K562 (cell line): ENCODE data around the gene THAP2. TPM values are rescaled to one million over a fixed set of nuclear protein-coding genes. Genes with fewer than 3 reads are reported as not detected.

Source experiments
- EP400 ChIP-seq: fragments of 450-650 bp; IDR thresholded peaks from 2 replicates; pipeline ENCODE4 v1.6.1; 2017; ENCODE audit warnings: antibody characterized with exemption, mild to moderate bottlenecking, moderate library complexity
- ESRRA ChIP-seq: fragments of 450-650 bp; IDR thresholded peaks from 2 replicates; pipeline ENCODE4 v1.6.1; 2014; ENCODE audit warnings: low read depth, mild to moderate bottlenecking, moderate library complexity, borderline replicate concordance
- FOXJ3 ChIP-seq: sonication (generic); formaldehyde crosslinking; IDR thresholded peaks from 2 replicates; pipeline ENCODE4 v1.4.0; 2020; ENCODE audit warnings: mild to moderate bottlenecking, missing genetic modification reagents
- KAT8 ChIP-seq: fragments of 450-650 bp; IDR thresholded peaks from 2 replicates; pipeline ENCODE4 v1.6.1; 2016; ENCODE audit warnings: low read depth, mild to moderate bottlenecking
- MTA3 ChIP-seq: fragments of 450-650 bp; formaldehyde crosslinking; IDR thresholded peaks from 2 replicates; pipeline ENCODE4 v1.6.1; 2017; ENCODE audit warnings: mild to moderate bottlenecking, borderline replicate concordance
- RBM17 ChIP-seq: fragments of 200-400 bp; formaldehyde crosslinking; IDR thresholded peaks from 2 replicates; pipeline ENCODE4 v1.6.1; 2017; ENCODE audit warnings: low read depth, mild to moderate bottlenecking, low read length, borderline replicate concordance
- RNF2 ChIP-seq: sonication (generic); IDR thresholded peaks from 2 replicates; pipeline ENCODE4 v1.6.1; 2016
- SNRNP70 ChIP-seq: fragments of 200-400 bp; formaldehyde crosslinking; optimal IDR thresholded peaks from 2 replicates; pipeline ENCODE3; 2017; ENCODE audit warnings: low read depth, low read length
- STAT5B ChIP-seq: fragments of 250-450 bp; sonication (Bioruptor Pico); IDR thresholded peaks from 2 replicates; pipeline ENCODE4 v1.8.0; 2021; ENCODE audit warnings: mild to moderate bottlenecking, inconsistent platforms
- ZBTB17 ChIP-seq: fragments of 450-650 bp; formaldehyde crosslinking; IDR thresholded peaks from 2 replicates; pipeline ENCODE4 v1.4.0; 2020; ENCODE audit warnings: mild to moderate bottlenecking
- ZNF184 ChIP-seq: sonication (generic); formaldehyde crosslinking; IDR thresholded peaks from 2 replicates; pipeline ENCODE4 v1.5.0; 2020; ENCODE audit warnings: missing genetic modification reagents
- ZNF232 ChIP-seq: sonication (generic); formaldehyde crosslinking; IDR thresholded peaks from 2 replicates; pipeline ENCODE4 v1.8.0; 2022; ENCODE audit warnings: mild to moderate bottlenecking, missing genetic modification reagents
- ZNF830 ChIP-seq: fragments of 250-450 bp; sonication (Bioruptor Pico); IDR thresholded peaks from 2 replicates; pipeline ENCODE4 v1.5.0; 2021; ENCODE audit warnings: mild to moderate bottlenecking
- polyA plus RNA-seq, 8 experiments: library from polyadenylated mRNA; depleted of rRNA in 4 of 8; stranded (reverse) in 5 of 8; unstranded in 3 of 8; fragments of >200 nt; fragmentation: Nextera tagmentation in 2 of 8; fragmentation: Illumina TruSeq in 1 of 8; extraction: Ambion mirVana in 2 of 8; extraction: Trizol in 1 of 8; gene quantifications; 2 replicates each; pipeline versions ENCODE4 v1.2.1 to v1.2.3, GENCODE V29; 2011 to 2014; ENCODE audit warnings: inconsistent platforms in 1 of 8, missing spikeins in 1 of 8
- total RNA-seq, 7 experiments: library from RNA; depleted of rRNA in 6 of 7; stranded (reverse); fragments of >200 nt in 6 of 7; fragmentation: Illumina TruSeq in 2 of 7; extraction: Trizol in 2 of 7; gene quantifications; 2 replicates each; pipeline versions ENCODE4 v1.2.1 to v1.2.3, GENCODE V29; 2011 to 2021; ENCODE audit warnings: low replicate concordance in 1 of 7
- TF ChIP-seq, protein P1 (sequence below): sonication (generic); formaldehyde crosslinking; IDR thresholded peaks from 2 replicates; pipeline ENCODE4 v1.8.1; 2023; ENCODE audit warnings: mild to moderate bottlenecking, missing genetic modification reagents
- TF ChIP-seq, protein P2 (sequence below): sonication (generic); formaldehyde crosslinking; IDR thresholded peaks from 2 replicates; pipeline ENCODE4 v1.9.0; 2022; ENCODE audit warnings: mild to moderate bottlenecking, missing genetic modification reagents
- TF ChIP-seq, protein P3 (sequence below): sonication (generic); formaldehyde crosslinking; IDR thresholded peaks from 2 replicates; pipeline ENCODE4 v1.8.0; 2022; ENCODE audit warnings: mild to moderate bottlenecking, missing genetic modification reagents
- TF ChIP-seq, protein P4 (sequence below): sonication (generic); formaldehyde crosslinking; IDR thresholded peaks from 2 replicates; pipeline ENCODE4 v1.8.0; 2023; ENCODE audit warnings: mild to moderate bottlenecking, missing genetic modification reagents
- TF ChIP-seq, protein P5 (sequence below), 2 experiments: fragments of 450-650 bp; conservative IDR thresholded peaks; 2 replicates each; pipeline ENCODE4 v1.6.1; 2017; ENCODE audit warnings: mild to moderate bottlenecking in 2 of 2, moderate library complexity in 2 of 2
- TF ChIP-seq, protein P6 (sequence below): IDR thresholded peaks from 2 replicates; pipeline ENCODE4 v1.6.1; 2011; ENCODE audit not compliant: insufficient read length; ENCODE audit errors: extremely low read depth
- TF ChIP-seq, protein P7 (sequence below): sonication (generic); IDR thresholded peaks from 2 replicates; pipeline ENCODE4 v1.6.1; 2016

Gene THAP2
- total and polyA plus RNA-seq, 9 of the 15 experiments (the other 6 are each of a cell fraction or from before 2014, with no cell fraction given): 1.8 to 18.9 (median 7.3) TPM

DNA sequence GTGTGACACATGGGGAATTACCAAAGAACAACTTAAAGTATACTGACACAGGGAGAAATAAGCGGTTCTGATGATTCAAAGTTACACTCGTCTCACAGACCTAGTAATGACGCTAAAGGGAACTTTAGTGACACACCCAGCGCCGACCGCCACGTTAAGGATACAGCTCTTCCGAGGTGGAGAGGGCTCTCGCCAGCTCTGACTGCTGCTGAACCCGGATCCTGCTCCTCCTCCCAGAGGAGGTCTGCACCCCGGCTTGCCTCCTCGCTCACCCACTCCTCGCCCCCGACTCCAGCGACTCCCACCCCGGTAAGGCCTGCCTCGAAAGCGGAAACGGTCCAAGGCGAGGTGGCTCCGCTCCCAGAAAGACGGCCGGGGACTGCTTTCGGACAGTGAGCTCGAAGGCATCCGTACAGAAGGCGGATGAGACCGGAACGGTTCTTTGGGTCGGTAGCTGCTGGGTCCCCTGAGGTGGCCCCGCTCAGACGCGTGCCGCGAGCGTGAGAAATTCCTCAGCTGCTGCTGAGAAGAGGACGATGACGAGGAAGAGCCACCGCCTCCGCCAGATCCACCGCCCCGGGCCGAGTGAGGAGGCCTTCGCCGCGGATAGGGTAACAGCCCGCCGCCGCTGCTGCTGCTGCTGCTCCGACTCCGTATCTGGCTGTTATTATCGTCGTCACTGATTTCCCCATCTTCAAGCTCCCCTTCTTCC lies 1.1 kb upstream of the THAP2 start (continued):
- TF ChIP-seq, protein P1, sequence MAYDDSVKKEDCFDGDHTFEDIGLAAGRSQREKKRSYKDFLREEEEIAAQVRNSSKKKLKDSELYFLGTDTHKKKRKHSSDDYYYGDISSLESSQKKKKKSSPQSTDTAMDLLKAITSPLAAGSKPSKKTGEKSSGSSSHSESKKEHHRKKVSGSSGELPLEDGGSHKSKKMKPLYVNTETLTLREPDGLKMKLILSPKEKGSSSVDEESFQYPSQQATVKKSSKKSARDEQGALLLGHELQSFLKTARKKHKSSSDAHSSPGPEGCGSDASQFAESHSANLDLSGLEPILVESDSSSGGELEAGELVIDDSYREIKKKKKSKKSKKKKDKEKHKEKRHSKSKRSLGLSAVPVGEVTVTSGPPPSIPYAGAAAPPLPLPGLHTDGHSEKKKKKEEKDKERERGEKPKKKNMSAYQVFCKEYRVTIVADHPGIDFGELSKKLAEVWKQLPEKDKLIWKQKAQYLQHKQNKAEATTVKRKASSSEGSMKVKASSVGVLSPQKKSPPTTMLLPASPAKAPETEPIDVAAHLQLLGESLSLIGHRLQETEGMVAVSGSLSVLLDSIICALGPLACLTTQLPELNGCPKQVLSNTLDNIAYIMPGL (CRISPR knock-in tag): 0 out of 2 replicates have a peak, but pooled peaks have one; percentile 1
- TF ChIP-seq MTA3 (peak; percentile 17; the same call in 1 of the 2 replicates), ZNF232 (CRISPR knock-in tag) (no peak), SNRNP70 (no peak), ESRRA (no peak), FOXJ3 (CRISPR knock-in tag) (no peak), ZNF830 (no peak), RNF2 (0 out of 2 replicates have a peak, but pooled peaks have one; percentile 17), ZNF184 (CRISPR knock-in tag) (no peak), ZBTB17 (no peak), STAT5B (CRISPR knock-in tag) (no peak), EP400 (no peak), KAT8 (no peak), RBM17 (no peak)
- TF ChIP-seq, protein P2, sequence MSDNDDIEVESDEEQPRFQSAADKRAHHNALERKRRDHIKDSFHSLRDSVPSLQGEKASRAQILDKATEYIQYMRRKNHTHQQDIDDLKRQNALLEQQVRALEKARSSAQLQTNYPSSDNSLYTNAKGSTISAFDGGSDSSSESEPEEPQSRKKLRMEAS (CRISPR knock-in tag): peak; percentile 40; the same call in 1 of the 2 replicates
- TF ChIP-seq, protein P3, sequence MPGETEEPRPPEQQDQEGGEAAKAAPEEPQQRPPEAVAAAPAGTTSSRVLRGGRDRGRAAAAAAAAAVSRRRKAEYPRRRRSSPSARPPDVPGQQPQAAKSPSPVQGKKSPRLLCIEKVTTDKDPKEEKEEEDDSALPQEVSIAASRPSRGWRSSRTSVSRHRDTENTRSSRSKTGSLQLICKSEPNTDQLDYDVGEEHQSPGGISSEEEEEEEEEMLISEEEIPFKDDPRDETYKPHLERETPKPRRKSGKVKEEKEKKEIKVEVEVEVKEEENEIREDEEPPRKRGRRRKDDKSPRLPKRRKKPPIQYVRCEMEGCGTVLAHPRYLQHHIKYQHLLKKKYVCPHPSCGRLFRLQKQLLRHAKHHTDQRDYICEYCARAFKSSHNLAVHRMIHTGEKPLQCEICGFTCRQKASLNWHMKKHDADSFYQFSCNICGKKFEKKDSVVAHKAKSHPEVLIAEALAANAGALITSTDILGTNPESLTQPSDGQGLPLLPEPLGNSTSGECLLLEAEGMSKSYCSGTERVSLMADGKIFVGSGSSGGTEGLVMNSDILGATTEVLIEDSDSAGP (CRISPR knock-in tag): no peak
- TF ChIP-seq, protein P4, sequence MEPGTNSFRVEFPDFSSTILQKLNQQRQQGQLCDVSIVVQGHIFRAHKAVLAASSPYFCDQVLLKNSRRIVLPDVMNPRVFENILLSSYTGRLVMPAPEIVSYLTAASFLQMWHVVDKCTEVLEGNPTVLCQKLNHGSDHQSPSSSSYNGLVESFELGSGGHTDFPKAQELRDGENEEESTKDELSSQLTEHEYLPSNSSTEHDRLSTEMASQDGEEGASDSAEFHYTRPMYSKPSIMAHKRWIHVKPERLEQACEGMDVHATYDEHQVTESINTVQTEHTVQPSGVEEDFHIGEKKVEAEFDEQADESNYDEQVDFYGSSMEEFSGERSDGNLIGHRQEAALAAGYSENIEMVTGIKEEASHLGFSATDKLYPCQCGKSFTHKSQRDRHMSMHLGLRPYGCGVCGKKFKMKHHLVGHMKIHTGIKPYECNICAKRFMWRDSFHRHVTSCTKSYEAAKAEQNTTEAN: no peak
- TF ChIP-seq, protein P5, sequence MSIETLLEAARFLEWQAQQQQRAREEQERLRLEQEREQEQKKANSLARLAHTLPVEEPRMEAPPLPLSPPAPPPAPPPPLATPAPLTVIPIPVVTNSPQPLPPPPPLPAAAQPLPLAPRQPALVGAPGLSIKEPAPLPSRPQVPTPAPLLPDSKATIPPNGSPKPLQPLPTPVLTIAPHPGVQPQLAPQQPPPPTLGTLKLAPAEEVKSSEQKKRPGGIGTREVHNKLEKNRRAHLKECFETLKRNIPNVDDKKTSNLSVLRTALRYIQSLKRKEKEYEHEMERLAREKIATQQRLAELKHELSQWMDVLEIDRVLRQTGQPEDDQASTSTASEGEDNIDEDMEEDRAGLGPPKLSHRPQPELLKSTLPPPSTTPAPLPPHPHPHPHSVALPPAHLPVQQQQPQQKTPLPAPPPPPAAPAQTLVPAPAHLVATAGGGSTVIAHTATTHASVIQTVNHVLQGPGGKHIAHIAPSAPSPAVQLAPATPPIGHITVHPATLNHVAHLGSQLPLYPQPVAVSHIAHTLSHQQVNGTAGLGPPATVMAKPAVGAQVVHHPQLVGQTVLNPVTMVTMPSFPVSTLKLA (conservative IDR thresholded peaks at IDR 0.05): peak in 1 of 2 experiments; percentile 2; a peak in 1 of 4 replicates
- TF ChIP-seq, protein P6, sequence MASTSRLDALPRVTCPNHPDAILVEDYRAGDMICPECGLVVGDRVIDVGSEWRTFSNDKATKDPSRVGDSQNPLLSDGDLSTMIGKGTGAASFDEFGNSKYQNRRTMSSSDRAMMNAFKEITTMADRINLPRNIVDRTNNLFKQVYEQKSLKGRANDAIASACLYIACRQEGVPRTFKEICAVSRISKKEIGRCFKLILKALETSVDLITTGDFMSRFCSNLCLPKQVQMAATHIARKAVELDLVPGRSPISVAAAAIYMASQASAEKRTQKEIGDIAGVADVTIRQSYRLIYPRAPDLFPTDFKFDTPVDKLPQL: no peak
- TF ChIP-seq, protein P7, sequence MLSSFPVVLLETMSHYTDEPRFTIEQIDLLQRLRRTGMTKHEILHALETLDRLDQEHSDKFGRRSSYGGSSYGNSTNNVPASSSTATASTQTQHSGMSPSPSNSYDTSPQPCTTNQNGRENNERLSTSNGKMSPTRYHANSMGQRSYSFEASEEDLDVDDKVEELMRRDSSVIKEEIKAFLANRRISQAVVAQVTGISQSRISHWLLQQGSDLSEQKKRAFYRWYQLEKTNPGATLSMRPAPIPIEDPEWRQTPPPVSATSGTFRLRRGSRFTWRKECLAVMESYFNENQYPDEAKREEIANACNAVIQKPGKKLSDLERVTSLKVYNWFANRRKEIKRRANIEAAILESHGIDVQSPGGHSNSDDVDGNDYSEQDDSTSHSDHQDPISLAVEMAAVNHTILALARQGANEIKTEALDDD: no peak
